Stimulated activated CD4-positive, alpha-beta T cell treated with anti-CD3 and anti-CD28 coated beads, Interleukin-12 subunit alpha, Interleukin-12 subunit beta, amount 100 ng/mL, for 4 hours (primary cell): ENCODE data around the gene ADK.
"Not testable (repeated sequence)": the region's sequence is repeated elsewhere in the genome, so short reads cannot be mapped to it uniquely, and the experiment has no call there.

Experiments used
- DNase-seq: peaks from one replicate; pipeline ENCODE4 v3.0.0-alpha.2; 2020

ADK gene

DNA sequence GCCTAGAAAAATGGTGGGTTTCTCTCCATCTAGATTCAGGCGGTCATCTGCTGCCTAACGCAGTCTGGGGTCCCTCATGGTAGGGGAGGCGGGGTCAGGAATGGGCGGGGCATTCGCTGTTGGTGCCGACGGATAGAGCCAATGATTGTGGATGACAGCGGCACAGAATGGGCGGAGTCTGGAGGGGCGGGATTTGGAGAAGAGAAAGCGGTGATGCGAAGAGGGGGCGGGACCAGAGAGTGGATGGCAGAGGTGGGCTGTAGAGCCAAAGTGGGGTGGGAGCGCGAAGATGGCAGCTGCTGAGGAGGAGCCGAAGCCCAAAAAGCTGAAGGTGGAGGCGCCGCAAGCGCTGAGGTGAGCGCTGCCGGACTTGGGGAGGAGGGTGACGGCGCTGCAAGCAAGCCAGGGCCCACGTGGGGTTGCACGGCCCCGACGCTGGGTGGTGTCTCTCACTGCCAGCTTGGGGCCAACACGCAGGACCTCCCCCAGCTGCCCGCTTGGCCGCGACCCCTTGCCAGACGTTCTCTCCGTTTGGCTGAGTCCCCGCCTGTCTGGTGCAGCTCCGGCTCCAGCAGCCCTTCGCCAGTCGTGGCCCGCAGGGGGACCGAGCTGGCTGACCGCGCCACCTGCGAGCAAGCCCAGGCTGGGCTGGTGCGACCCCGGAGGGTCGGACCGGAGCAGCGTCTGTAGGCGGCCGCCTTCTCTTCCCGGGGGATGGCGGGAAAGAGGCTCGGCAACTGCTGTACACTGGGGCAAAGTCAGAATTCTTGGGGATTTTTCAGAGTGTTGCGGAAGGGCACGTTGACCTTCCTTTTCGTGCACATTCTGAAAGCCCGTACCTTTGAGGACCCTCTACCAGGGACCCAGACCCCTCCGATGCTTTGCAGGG lies at the start of gene ADK:
Gene ADK, plus strand, starts transcription at position 232 of the 889 bp plus-strand sequence. Its CDS starts 58 bp downstream, at position 290.
- peak; percentile 100 for DNase-seq

- DNase-seq: no peak
These were observed 47.3 kb upstream of the ADK start for GRCh38 chr10:74103560-74104258.

DNA sequence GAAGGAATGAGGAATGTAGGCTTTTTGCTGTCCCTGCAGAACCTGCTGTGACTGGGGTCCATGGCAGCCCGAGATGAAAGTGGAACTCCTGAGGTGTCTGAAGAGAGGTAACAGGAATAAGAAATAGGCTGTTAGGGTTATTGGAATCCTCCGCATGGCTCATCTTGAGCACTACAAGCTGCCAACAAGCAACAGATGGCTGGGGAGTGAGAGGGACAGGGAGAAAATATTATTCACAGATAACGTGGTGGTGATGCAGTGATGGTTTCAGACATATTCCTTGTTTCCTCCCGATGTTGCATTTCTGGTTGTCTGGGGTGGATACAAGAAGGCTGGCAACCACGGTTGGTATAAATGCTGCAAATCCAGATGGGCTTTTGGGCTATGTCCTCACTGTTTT lies 46.5 kb upstream of the ADK start:
- DNase-seq: no peak

- DNase-seq: no peak
These were observed 46.0 kb upstream of the ADK start for GRCh38 chr10:74104996-74105395.

DNA sequence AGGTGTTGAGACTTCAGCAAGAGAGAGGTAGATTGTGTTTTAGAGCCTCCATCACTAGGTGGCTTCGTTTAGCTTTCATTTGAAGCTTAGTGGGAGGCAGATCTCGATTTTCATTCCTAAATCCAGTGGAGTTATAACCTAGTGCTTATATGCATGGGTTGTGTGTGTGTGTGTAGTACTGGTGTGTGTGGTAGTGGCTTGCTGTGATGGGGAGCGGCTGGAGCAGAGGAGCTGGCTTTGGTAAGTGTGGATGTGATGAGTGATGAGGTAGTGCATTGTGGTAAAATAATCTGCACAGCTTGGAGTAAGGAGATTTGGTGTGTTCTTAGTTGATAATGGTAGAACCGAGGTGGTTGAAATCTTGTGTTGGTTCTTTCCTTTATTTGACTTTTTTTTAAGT lies 43.6 kb upstream of the ADK start:
- DNase-seq: no peak

DNA sequence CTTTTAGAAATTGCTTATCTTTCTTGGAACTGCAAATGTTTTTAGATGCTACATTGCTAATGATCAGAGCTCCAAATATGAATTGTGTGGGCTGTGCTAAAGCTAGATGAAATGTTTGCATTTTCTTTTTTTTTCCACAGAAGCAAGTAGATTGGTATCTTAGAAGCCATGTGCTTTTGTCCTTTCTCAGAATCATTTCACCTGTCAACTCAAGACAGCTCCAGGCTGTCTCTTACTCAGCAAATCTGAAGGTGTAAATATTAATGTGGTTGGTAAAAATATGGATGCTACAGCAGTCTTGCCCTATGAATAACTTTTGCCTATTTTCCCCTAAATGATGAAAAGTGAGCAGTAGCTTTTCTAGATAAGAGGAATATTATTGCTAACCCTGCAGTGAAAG lies 41.6 kb upstream of the ADK start:
- no peak for DNase-seq

DNA sequence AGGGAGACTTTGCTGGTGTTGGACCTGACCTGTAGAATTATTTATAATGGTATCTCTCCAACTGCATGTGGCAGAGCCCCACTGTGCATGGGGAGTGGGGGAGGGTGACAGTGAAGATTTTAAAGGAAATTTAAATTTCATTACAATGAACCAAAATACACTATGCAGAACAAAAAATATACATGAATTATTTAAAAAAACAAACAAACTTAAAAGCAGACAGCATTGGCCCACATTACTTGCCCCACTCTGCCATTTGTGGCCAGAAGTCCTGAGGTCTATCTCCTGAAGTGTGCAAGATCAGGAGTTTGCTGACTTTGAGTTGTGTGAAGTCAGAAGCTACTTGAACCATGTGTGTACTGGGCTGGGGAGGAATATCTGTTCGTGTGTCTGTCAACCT lies 40.9 kb upstream of the ADK start:
- DNase-seq: no peak

DNA sequence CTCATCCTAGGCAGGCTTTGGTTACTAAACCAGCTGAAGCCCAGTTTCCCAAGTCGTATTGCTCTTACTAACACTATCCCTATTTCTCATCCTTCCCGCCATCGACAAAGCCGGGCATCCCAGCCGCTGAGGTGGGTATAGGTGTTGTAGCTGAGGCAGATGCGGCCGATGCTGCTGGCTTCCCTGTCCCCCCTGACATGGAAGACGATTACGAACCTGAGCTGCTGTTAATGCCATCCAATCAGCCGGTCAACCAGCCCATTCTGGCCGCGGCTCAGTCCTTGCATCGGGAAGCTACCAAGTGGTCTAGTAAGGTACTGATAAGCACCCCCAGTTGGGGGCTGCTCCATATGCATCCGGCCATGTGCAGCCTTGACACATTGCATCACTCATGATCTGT lies 39.2 kb upstream of the ADK start:
- DNase-seq: no peak

DNA sequence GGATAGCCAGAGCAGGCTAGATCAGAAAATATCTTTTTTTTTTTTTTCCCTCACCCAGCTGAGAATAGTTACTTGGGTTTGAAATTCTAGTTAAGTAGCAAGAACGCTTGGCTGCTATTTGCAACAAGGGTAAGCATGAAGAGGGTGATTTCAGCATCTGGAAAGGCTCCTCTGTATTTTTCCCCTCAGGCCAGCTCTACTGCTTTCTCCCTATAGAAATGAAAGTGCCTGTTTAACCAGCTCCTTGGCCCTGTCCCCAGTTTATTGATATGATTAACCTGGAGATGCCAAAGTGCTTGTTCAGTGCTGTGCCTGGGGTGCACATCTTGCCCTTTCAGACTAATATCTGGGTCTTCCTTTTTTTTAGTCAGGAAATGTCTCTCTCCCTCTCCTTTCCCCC lies 37.5 kb upstream of the ADK start:
- DNase-seq: no peak

- no peak for DNase-seq
These were observed 37.0 kb upstream of the ADK start for GRCh38 chr10:74114041-74114448.

- DNase-seq: no peak
These were observed 33.3 kb upstream of the ADK start for GRCh38 chr10:74117738-74118137.

- no peak for DNase-seq
These were observed 32.2 kb upstream of the ADK start for GRCh38 chr10:74118804-74119203.

DNA sequence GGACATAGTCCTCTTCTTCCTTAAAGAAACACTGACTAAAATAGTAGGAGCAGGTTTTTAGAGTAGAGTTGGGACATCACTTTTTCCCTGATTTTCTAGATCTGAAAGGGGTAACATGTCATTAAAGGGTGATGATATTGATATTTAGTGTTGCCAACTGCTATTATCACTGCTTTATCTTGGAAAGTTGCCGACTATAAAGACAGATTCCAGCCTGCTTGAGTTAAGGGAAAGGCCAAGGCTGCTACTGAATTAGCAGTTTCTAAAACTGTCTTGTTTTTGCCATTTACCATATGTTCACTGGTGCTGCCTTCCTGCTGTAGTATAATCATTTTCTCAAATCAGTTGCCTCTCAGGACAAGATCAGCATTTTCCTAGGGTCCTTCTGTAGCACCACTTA lies 30.1 kb upstream of the ADK start:
- no peak for DNase-seq

- DNase-seq: no peak
These were observed 29.7 kb upstream of the ADK start for GRCh38 chr10:74121368-74121767.

DNA sequence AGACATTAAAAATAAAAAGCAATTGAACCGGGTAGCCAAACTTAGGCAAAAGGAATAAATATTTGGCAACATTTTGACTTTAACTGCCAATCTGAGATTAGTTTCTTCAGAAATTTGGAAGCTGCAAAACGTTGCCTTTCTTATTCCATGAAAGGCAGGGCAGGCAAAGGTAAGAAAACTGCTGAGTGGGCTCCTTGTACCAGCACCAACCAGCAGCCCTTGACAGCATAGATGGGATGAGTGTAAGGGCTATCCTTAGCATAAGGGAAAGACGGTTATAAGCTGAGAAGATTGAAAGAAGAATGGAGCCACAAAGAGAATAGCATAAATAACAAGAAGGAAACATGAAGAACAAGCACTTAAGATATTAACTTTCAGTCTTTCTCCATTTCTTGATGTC lies 29.0 kb upstream of the ADK start:
- DNase-seq: no peak

DNA sequence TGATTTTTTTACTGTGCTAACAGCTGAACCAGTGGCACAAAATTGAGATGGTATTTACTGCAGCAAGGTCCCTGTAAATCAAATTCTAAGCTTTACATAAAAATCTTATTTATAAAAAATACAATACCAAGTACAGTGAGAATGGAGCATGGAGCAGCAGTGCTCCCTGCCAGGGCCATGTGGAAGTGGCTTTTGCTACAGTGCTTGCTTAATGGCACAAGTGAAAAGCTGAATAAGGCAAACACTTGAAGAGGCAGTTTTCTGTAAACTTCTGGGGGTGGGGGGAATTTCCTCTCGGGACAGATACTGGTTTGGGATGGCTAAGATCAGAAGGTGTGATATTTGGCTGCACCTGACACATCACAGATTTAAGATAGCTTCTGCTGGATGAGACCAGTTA lies 27.9 kb upstream of the ADK start:
- DNase-seq: no peak

DNA sequence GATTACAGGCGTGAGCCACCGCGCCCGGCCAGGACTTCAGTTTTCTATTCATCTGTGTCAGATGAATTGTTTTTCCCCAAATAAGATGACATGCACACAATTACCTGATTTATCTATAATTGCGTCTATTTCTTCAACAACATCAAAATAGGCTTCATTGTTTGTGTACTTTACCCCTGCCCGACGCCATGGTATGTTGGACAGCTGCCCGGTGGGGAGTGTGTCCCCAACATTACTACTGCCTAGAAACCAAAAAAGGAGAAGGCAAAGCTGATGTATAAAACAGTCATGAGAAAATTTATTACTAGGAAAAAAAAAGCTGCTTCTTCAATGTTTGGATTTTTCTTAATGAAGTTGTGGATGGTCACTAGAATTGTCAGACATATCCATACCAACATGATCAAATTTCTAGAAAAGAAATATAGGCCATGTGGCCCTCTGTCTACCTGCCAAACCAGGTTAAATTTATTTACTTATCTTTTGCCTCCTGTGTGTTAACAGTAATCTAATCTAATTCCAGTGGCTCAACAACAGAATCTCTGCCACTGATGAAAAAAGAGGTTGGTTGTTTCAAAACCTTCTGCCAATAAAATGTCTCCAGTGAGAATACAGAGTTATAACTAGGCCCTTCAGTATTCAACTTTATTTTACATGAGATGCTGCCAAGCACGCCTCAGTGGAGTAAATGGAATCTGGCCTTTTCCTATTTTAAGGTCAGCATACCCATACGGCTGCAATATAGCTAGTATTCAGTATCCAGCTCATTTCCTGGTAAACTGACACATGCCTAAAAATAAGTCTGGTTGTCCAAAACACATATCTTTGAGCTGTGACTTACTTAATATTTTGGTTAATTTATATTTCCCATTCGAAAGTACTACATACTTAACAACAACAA lies 16.8 kb upstream of the ADK start:
- no peak for DNase-seq

DNA sequence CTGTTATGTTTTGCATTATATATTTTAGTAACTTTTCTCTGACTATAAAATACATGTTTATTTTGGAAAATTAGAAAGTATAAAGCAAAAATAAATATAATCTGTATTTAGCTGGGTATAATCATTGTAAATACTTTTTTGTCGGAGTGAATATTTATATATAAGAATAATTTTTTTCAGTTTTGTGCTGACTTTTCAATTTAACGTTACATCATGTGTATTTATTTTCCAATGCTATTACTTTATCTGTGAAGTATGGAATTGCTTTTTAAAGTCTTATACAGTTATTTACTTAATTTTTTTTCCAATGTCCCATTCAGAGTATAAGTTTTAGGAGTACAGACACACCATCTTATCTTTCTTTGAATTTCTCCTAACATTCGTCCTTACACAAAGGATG lies 15.6 kb upstream of the ADK start:
- DNase-seq: no peak

DNA sequence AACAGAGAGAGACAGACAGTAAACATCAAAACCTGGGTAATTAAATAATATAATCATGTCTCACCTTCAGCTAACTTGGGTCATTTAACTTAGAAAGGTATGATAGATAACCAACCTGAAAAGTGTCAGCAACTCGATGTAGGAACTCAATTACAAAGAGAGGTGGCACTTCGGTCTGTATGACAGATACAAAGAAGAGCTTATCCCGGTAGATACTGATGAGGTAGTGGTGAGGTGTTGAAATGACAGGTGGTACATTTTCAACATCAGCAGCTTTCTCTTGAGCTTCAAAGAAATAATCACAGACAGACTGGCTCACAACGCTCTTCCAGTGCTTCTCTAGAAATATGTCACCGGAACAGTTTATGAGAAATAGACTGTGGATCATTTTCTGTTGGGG lies 13.0 kb upstream of the ADK start:
- DNase-seq: no peak

GRCh38 chr10:74138596-74138995 lies 12.4 kb upstream of the ADK start:
- DNase-seq: not testable (repeated sequence)

DNA sequence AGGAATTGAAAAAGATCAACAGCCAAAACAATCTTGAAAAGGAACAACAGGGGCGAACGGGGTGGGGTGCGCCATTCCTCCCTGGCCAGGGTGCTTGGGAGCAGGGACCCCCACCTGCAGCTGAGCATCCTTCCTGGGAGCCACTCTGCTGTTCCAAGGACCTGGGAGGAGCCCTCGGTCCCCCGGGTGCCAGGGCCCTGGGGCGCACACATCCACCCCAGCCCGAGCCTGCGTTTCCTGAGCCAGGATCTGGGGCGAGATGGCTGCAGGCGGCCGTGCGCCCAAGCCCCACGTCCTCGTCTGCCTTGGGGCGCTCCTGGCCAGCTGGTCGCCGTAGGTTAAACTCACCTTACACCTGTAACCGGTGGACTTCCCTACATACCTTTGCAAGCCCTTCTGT lies 11.0 kb upstream of the ADK start:
- no peak for DNase-seq

GRCh38 chr10:74140553-74140952 lies 10.5 kb upstream of the ADK start:
- no peak for DNase-seq

- no peak for DNase-seq
These were observed 5.9 kb upstream of the ADK start for GRCh38 chr10:74145133-74145532.
